Ovary (tissue), 9 donors: Measurements from ENCODE around the gene SELENON. TPM values are rescaled to one million over a fixed set of nuclear protein-coding genes. Genes with fewer than 3 reads are reported as not detected.

ENCODE experiments used
- DNase-seq, 5 donors: peaks; one replicate each; pipeline ENCODE4 v3.0.0-alpha.2; 2019 to 2020
- H3K27ac ChIP-seq, 2 donors: fragments of 200-600 bp; one replicate each; pipeline versions ENCODE4 v1.5.1 to v1.8.0; 2019 to 2022
- H3K27me3 ChIP-seq: fragments of 200-600 bp; one replicate; pipeline ENCODE4 v1.8.0; 2022
- H3K36me3 ChIP-seq: fragments of 200-600 bp; sonication (generic); one replicate; pipeline ENCODE4 v1.5.1; 2019
- H3K4me1 ChIP-seq: one replicate; pipeline ENCODE4 v1.8.1; 2013; ENCODE audit warnings: mild to moderate bottlenecking, moderate library complexity; ENCODE audit not compliant: insufficient read depth
- H3K4me3 ChIP-seq: fragments of 200-600 bp; sonication (generic); one replicate; pipeline ENCODE4 v1.5.1; 2017
- H3K9me3 ChIP-seq, 2 donors: fragments of 200-600 bp in 1 of 2; sonication (generic) in 1 of 2; one replicate each; pipeline versions ENCODE4 v1.5.1 to v1.8.1; 2013 to 2019; ENCODE audit warnings: mild to moderate bottlenecking in 1 of 2, moderate library complexity in 1 of 2
- CTCF ChIP-seq, 3 donors: fragments of 450-650 bp in 2 of 3; fragments of 200-600 bp in 1 of 3; IDR thresholded peaks; one replicate each; pipeline versions ENCODE4 v1.5.1 to v1.8.0; 2016 to 2022; ENCODE audit warnings: antibody characterized with exemption in 3 of 3, mild to moderate bottlenecking in 1 of 3
- EP300 ChIP-seq: sonication (generic); formaldehyde crosslinking; IDR thresholded peaks from one replicate; pipeline ENCODE4 v1.6.1; 2017; ENCODE audit warnings: antibody characterized with exemption
- POLR2A ChIP-seq: fragments of 450-650 bp; IDR thresholded peaks from one replicate; pipeline ENCODE4 v1.6.1; 2017; ENCODE audit warnings: antibody characterized with exemption, mild to moderate bottlenecking, moderate library complexity
- WGBS, 3 donors: extraction: QIAGEN DNeasy Blood & Tissue Kit in 1 of 3; methylation state at CpG; one replicate each; pipeline versions ENCODE4 v1.1.5 to v1.1.7; 2013 to 2017; 5-methylcytosine and 5-hydroxymethylcytosine counted together
- intact Hi-C, 4 donors: fragments of 100-400 bp; cut with DNase I; formaldehyde crosslinking; loops; one replicate each; pipeline versions ENCODE4 v1.11.0 to v1.15.1; 2022 to 2023
- polyA plus RNA-seq, 2 donors: library from polyadenylated mRNA; stranded (reverse); fragments of 200-250 nt in 1 of 2; fragments of 350-450 nt in 1 of 2; fragmentation: Illumina TruSeq in 1 of 2; extraction: RNeasy Lipid Tissue Mini Kit (QIAGEN cat#74804) in 1 of 2; gene quantifications; one replicate each; pipeline ENCODE4 v1.2.3, GENCODE V29; 2013 to 2014
- total RNA-seq, 7 donors: library from RNA; depleted of rRNA in 2 of 7; stranded (reverse); fragments of >200 nt in 2 of 7; fragmentation: NEBNext Ultra II Directional in 3 of 7; extraction: Animal tissue kit (Norgen Biotek cat#: 25700) in 3 of 7; gene quantifications; one replicate each; pipeline versions ENCODE4 v1.1.0 to v1.2.4, GENCODE V29; 2016 to 2023
- donor health status: DM: no; HTN: no; CAD: no; lungs with moderate emphysema.
- donor health status: DM: no; HTN: no; CAD: no.
- donor health status: Bipolar disorder and iron deficiency.
- donor health status: DM: yes; HTN: yes; CAD: no.
- donor health status: DM: no; HTN: no; CAD: no.
- donor health status: DM: yes; HTN: yes; CAD: no.

Gene SELENON
- total and polyA plus RNA-seq, 9 donors, result 13.9 to 139 (median 66.3) TPM

GRCh38 chr1:25796811-25797458 lies 3.1 kb upstream of the SELENON start:
- intact Hi-C loops, result loop anchor here (1.0 to 10.0 kb wide), 7 partner anchors 52 to 1385 kb away; partner anchors contain the start of gene STPG1 (in 1 of the 4)
- peaks cover 5% of the 10 kb centered on the region for H3K4me1 ChIP-seq
- TF ChIP-seq CTCF (IDR thresholded peaks at IDR 0.05) (peak; percentile 69 to 74 (median 69)), POLR2A (no peak), EP300 (no peak)

GRCh38 chr1:25797939-25798338 lies 2.1 kb upstream of the SELENON start:
- DNase-seq, result no peak
- Histone ChIP-seq H3K27me3 (no peaks in the 10 kb centered on the region), H3K4me3 (no peak overlapping the region), H3K36me3 (no peaks in the 10 kb centered on the region), H3K4me1 (peaks cover 5% of the 10 kb centered on the region), H3K9me3 (no peaks in the 10 kb centered on the region), H3K27ac (no peak overlapping the region)
- intact Hi-C loops, result loop anchor here (1.0 to 10.0 kb wide), 7 partner anchors 53 to 1386 kb away; partner anchors contain the start of gene STPG1 (in 1 of the 4)
- TF ChIP-seq CTCF (IDR thresholded peaks at IDR 0.05) (no peak), EP300 (no peak), POLR2A (no peak)
- WGBS, 3 donors, result 72 to 99% (median 79%) methylated on average over 5 to 8 of the region's 8 CpGs

More at GRCh38 chr1:25796811-25797458, 3.1 kb upstream of the SELENON start:
- peak; percentile 79 to 90 (median 89) for DNase-seq
- Histone ChIP-seq H3K9me3 (no peaks in the 10 kb centered on the region), H3K36me3 (no peaks in the 10 kb centered on the region), H3K27me3 (no peaks in the 10 kb centered on the region), H3K4me3 (no peak overlapping the region), H3K27ac (no peak overlapping the region)
- WGBS, 3 donors, result 6% methylated on average over 17 to 19 of the region's 19 CpGs

GRCh38 chr1:25798666-25799351 lies 1.2 kb upstream of the SELENON start:
- H3K4me3 ChIP-seq, result no peak overlapping the region
- H3K4me1 ChIP-seq, result peaks cover 5% of the 10 kb centered on the region
- no peak overlapping the region for H3K27ac ChIP-seq
- TF ChIP-seq CTCF (IDR thresholded peaks at IDR 0.05), result no peak
- no peaks in the 10 kb centered on the region for H3K9me3 ChIP-seq
- no peaks in the 10 kb centered on the region for H3K27me3 ChIP-seq
- DNase-seq, result no peak
- intact Hi-C loops, result loop anchor here in 3 of 4 donors (5.0 to 10.0 kb wide), 5 partner anchors 54 to 1387 kb away; partner anchors contain the start of gene STPG1 (in 1 of the 3)
- WGBS, 3 donors, result 71 to 81% (median 75%) methylated on average over 8 of the region's 8 CpGs
- H3K36me3 ChIP-seq, result no peaks in the 10 kb centered on the region

- Histone ChIP-seq H3K27me3 (no peaks in the 10 kb centered on the region), H3K4me3 (peak overlapping the region; percentile 32), H3K36me3 (no peaks in the 10 kb centered on the region), H3K4me1 (peaks cover 5% of the 10 kb centered on the region), H3K9me3 (no peaks in the 10 kb centered on the region), H3K27ac (peak overlapping the region in 1 of 2 donors; percentile 59)
- TF ChIP-seq EP300, result no peak
- no peak for TF ChIP-seq CTCF (IDR thresholded peaks at IDR 0.05)
- no peak for TF ChIP-seq POLR2A
- 13 to 22% (median 18%) methylated on average over 12 of the region's 12 CpGs for WGBS, 3 donors
- intact Hi-C loops, result loop anchor here in 3 of 4 donors (5.0 to 10.0 kb wide), 5 partner anchors 55 to 1387 kb away; partner anchors contain the start of gene STPG1 (in 1 of the 3)
- peak in 1 of 5 donors; percentile 63 for DNase-seq
These were observed 550 bp upstream of the SELENON start for GRCh38 chr1:25799352-25799934.
